ENCODE measurements around the gene FSTL4. TPM values are rescaled to one million over a fixed set of nuclear protein-coding genes. Genes with fewer than 3 reads are reported as not detected.
A peak's percentile ranks its signal among the peaks of the same experiment; 100 is the strongest.
"Not testable (repeated sequence)": the region's sequence is repeated elsewhere in the genome, so short reads cannot be mapped to it uniquely, and the experiment has no call there.

Gene FSTL4
- polyA plus RNA-seq, 4 donors, result 0.25 to 1.5 TPM; not detected in 2

- Histone ChIP-seq H3K4me3 (ENCODE audit: low read depth in 1 of 3, low read length in 3 of 3) (no peak overlapping the region), H3K9me3 (ENCODE audit: control insufficient read depth in 2 of 2, insufficient read depth in 1 of 2, low read depth in 1 of 2, low read length in 1 of 2) (no peaks in the 10 kb centered on the region), H3K27ac (ENCODE audit: low read depth in 1 of 3, low read length in 2 of 3) (no peak overlapping the region), H3K36me3 (ENCODE audit: control insufficient read depth in 3 of 3, insufficient read depth in 2 of 3, low read depth in 1 of 3, low read length in 3 of 3) (no peaks in the 10 kb centered on the region), H3K4me1 (ENCODE audit: control insufficient read depth in 3 of 3, insufficient read depth in 2 of 3, low read depth in 1 of 3, low read length in 2 of 3) (no peaks in the 10 kb centered on the region), H3K27me3 (ENCODE audit: control insufficient read depth in 3 of 3, insufficient read depth in 3 of 3, low read length in 3 of 3) (peaks cover 0 to 6% (median 0%) of the 10 kb centered on the region in 3 donors)
- DNase-seq, result no peak
- FAIRE-seq, result no peak
- WGBS, 3 donors, result 66 to 73% (median 68%) methylated on average over 6 of the region's 6 CpGs
These were observed 58.1 kb downstream of the FSTL4 start for GRCh38 chr5:133554279-133554678.

- WGBS, 3 donors, result 18 to 30% (median 25%) methylated on average over 13 of the region's 13 CpGs
- Histone ChIP-seq H3K27me3 (ENCODE audit: control insufficient read depth in 3 of 3, insufficient read depth in 3 of 3, low read length in 3 of 3) (peaks cover 0 to 2% (median 0%) of the 10 kb centered on the region in 3 donors), H3K9me3 (ENCODE audit: control insufficient read depth in 2 of 2, insufficient read depth in 1 of 2, low read depth in 1 of 2, low read length in 1 of 2) (no peaks in the 10 kb centered on the region), H3K4me3 (ENCODE audit: low read depth in 1 of 3, low read length in 3 of 3) (no peak overlapping the region), H3K4me1 (ENCODE audit: control insufficient read depth in 3 of 3, insufficient read depth in 2 of 3, low read depth in 1 of 3, low read length in 2 of 3) (no peaks in the 10 kb centered on the region), H3K27ac (ENCODE audit: low read depth in 1 of 3, low read length in 2 of 3) (no peak overlapping the region), H3K36me3 (ENCODE audit: control insufficient read depth in 3 of 3, insufficient read depth in 2 of 3, low read depth in 1 of 3, low read length in 3 of 3) (no peaks in the 10 kb centered on the region)
- no peak for FAIRE-seq
- DNase-seq, result peak; percentile 61 to 65
These were observed 59.3 kb downstream of the FSTL4 start for GRCh38 chr5:133552925-133553525.

GRCh38 chr5:133546500-133546899 lies 65.8 kb downstream of the FSTL4 start:
- no peaks in the 10 kb centered on the region for H3K36me3 ChIP-seq (ENCODE audit: control insufficient read depth in 3 of 3, insufficient read depth in 2 of 3, low read depth in 1 of 3, low read length in 3 of 3)
- no peaks in the 10 kb centered on the region for H3K4me1 ChIP-seq (ENCODE audit: control insufficient read depth in 3 of 3, insufficient read depth in 2 of 3, low read depth in 1 of 3, low read length in 2 of 3)
- WGBS, 3 donors, result 63 to 81% (median 76%) methylated on average over 1 of the region's 1 CpG
- peaks cover 0 to 7% (median 1%) of the 10 kb centered on the region in 3 donors for H3K27me3 ChIP-seq (ENCODE audit: control insufficient read depth in 3 of 3, insufficient read depth in 3 of 3, low read length in 3 of 3)
- peaks cover 0 to 3% of the 10 kb centered on the region in 2 donors for H3K9me3 ChIP-seq (ENCODE audit: control insufficient read depth in 2 of 2, insufficient read depth in 1 of 2, low read depth in 1 of 2, low read length in 1 of 2)
- H3K4me3 ChIP-seq (ENCODE audit: low read depth in 1 of 3, low read length in 3 of 3), result no peak overlapping the region
- FAIRE-seq (no peak), DNase-seq (no peak)
- H3K27ac ChIP-seq (ENCODE audit: low read depth in 1 of 3, low read length in 2 of 3), result no peak overlapping the region

DNA sequence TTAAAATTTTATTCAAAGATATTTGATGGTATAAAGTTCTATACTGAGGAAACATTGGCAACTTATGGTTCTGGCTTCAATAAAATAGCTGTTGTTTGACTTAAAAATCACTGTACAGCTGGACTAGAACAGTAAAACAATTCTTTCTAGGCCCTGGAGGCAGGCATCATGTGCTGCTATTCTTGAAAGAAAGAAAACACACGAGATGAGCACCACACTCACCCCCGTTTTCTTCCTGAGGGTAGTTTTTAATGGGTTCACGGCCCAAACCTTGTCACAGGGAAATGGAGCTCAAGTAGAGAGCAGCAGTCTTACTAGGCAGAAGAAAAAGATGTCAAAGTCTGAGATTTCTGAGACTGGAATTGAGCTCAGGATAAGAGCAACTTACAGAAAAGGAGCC lies 68.0 kb downstream of the FSTL4 start:
- H3K4me1 ChIP-seq (ENCODE audit: control insufficient read depth in 3 of 3, insufficient read depth in 2 of 3, low read depth in 1 of 3, low read length in 2 of 3), result no peaks in the 10 kb centered on the region
- H3K9me3 ChIP-seq (ENCODE audit: control insufficient read depth in 2 of 2, insufficient read depth in 1 of 2, low read depth in 1 of 2, low read length in 1 of 2), result peaks cover 0 to 3% of the 10 kb centered on the region in 2 donors
- no peaks in the 10 kb centered on the region for H3K36me3 ChIP-seq (ENCODE audit: control insufficient read depth in 3 of 3, insufficient read depth in 2 of 3, low read depth in 1 of 3, low read length in 3 of 3)
- peaks cover 0 to 6% (median 3%) of the 10 kb centered on the region in 3 donors for H3K27me3 ChIP-seq (ENCODE audit: control insufficient read depth in 3 of 3, insufficient read depth in 3 of 3, low read length in 3 of 3)
- no peak overlapping the region for H3K27ac ChIP-seq (ENCODE audit: low read depth in 1 of 3, low read length in 2 of 3)
- no peak for DNase-seq
- H3K4me3 ChIP-seq (ENCODE audit: low read depth in 1 of 3, low read length in 3 of 3), result no peak overlapping the region
- no peak for FAIRE-seq
- 60 to 77% (median 65%) methylated on average over 3 of the region's 3 CpGs for WGBS, 3 donors

DNA sequence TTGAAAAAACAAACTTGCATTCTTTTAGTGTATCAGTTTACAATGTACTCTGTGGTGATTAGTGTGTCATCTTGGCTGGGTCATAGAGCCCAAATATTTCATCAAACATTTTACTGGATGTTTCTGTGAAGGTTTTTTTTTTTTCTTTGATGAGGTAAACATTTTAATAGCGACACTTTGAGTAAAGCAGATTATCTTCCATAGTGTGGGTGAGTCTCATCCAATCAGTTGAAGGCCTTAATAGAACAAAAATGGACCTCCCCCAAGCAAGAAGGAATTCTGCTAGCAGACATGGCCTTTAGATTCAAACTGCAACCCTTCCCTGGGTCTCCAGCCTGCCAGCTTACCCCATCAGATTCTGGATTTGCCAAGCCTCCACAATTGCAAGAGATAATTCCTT lies 72.5 kb downstream of the FSTL4 start:
- Histone ChIP-seq H3K27me3 (ENCODE audit: control insufficient read depth in 3 of 3, insufficient read depth in 3 of 3, low read length in 3 of 3) (peaks cover 0 to 6% (median 3%) of the 10 kb centered on the region in 3 donors), H3K4me1 (ENCODE audit: control insufficient read depth in 3 of 3, insufficient read depth in 2 of 3, low read depth in 1 of 3, low read length in 2 of 3) (no peaks in the 10 kb centered on the region), H3K27ac (ENCODE audit: low read depth in 1 of 3, low read length in 2 of 3) (no peak overlapping the region), H3K4me3 (ENCODE audit: low read depth in 1 of 3, low read length in 3 of 3) (no peak overlapping the region), H3K9me3 (ENCODE audit: control insufficient read depth in 2 of 2, insufficient read depth in 1 of 2, low read depth in 1 of 2, low read length in 1 of 2) (no peaks in the 10 kb centered on the region), H3K36me3 (ENCODE audit: control insufficient read depth in 3 of 3, insufficient read depth in 2 of 3, low read depth in 1 of 3, low read length in 3 of 3) (no peaks in the 10 kb centered on the region)
- DNase-seq (no peak), FAIRE-seq (no peak)
- WGBS, 3 donors, result 77 to 84% (median 77%) methylated on average over 1 of the region's 1 CpG

DNA sequence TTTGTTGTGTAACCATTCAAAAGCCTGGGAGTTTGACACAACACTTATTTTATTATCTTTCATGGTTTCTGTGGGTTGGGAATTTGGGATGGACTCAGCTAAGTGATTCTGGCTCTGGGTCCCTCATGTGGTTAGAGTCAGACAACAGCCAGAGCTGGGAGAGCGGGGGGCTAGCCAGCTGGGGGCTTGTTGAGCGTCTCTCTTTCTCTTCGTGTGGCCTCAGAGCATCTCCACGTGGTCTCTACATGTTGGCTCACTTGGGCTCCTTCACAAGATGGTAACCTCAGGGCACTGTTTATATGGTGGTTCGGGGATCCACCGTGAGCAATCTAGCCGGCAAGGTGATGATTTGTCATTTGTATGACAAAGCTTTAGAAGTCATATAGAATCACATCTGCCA lies 73.6 kb downstream of the FSTL4 start:
- no peak for FAIRE-seq

DNA sequence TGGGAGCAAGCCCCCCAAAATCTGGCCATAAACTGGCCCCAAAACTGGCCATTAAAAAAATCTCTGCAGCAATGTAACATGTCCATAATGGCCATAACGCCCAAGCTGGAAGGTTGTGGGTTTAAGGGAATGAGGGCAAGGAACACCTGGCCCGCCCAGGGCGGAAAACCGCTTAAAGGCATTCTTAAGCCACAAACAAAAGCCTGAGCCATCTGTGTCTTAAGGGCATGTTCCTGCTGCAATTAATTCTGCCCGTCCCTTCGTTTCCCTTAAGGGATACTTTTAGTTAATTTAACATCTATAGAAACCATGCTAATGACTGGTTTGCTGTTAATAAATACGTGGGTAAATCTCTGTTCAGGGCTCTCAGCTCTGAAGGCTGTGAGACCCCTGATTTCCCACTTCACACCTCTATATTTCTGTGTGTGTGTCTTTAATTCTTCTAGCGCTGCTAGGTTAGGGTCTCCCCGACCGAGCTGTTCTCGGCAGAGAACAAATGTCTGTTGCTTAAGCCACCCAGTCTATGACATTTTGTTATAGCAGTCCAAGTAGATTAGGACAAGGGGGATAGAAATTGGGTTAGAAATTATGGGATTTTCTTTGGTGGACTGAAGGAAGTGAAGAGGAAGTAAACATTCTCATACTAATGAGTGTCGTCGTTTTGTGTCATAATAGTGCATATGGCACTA lies 77.0 kb downstream of the FSTL4 start:
- WGBS, 3 donors, result 73 to 79% (median 75%) methylated on average over 13 of the region's 13 CpGs
- FAIRE-seq; H3K4me1 ChIP-seq (ENCODE audit: control insufficient read depth in 3 of 3, insufficient read depth in 2 of 3, low read depth in 1 of 3, low read length in 2 of 3): not testable (repeated sequence)

More for the DNA sequence above, 73.6 kb downstream of the FSTL4 start:
- no peak overlapping the region for H3K27ac ChIP-seq (ENCODE audit: low read depth in 1 of 3, low read length in 2 of 3)
- H3K4me3 ChIP-seq (ENCODE audit: low read depth in 1 of 3, low read length in 3 of 3), result no peak overlapping the region
- DNase-seq, result no peak
- WGBS, 3 donors, result 57 to 77% (median 69%) methylated on average over 7 of the region's 7 CpGs
- H3K4me1 ChIP-seq (ENCODE audit: control insufficient read depth in 3 of 3, insufficient read depth in 2 of 3, low read depth in 1 of 3, low read length in 2 of 3), result no peaks in the 10 kb centered on the region
- H3K36me3 ChIP-seq (ENCODE audit: control insufficient read depth in 3 of 3, insufficient read depth in 2 of 3, low read depth in 1 of 3, low read length in 3 of 3), result no peaks in the 10 kb centered on the region
- H3K27me3 ChIP-seq (ENCODE audit: control insufficient read depth in 3 of 3, insufficient read depth in 3 of 3, low read length in 3 of 3), result peaks cover 0 to 6% (median 3%) of the 10 kb centered on the region in 3 donors
- no peaks in the 10 kb centered on the region for H3K9me3 ChIP-seq (ENCODE audit: control insufficient read depth in 2 of 2, insufficient read depth in 1 of 2, low read depth in 1 of 2, low read length in 1 of 2)

GRCh38 chr5:133534566-133534965 lies 77.8 kb downstream of the FSTL4 start:
- FAIRE-seq, result no peak

More for the DNA sequence above, 77.0 kb downstream of the FSTL4 start:
- H3K27me3 ChIP-seq (ENCODE audit: control insufficient read depth in 3 of 3, insufficient read depth in 3 of 3, low read length in 3 of 3); H3K4me3 ChIP-seq (ENCODE audit: low read depth in 1 of 3, low read length in 3 of 3); H3K27ac ChIP-seq (ENCODE audit: low read depth in 1 of 3, low read length in 2 of 3); H3K9me3 ChIP-seq (ENCODE audit: control insufficient read depth in 2 of 2, insufficient read depth in 1 of 2, low read depth in 1 of 2, low read length in 1 of 2); DNase-seq; H3K36me3 ChIP-seq (ENCODE audit: control insufficient read depth in 3 of 3, insufficient read depth in 2 of 3, low read depth in 1 of 3, low read length in 3 of 3): not testable (repeated sequence)

More at GRCh38 chr5:133534566-133534965, 77.8 kb downstream of the FSTL4 start:
- WGBS, 3 donors, result 90 to 91% (median 90%) methylated on average over 2 of the region's 2 CpGs
- H3K9me3 ChIP-seq (ENCODE audit: control insufficient read depth in 2 of 2, insufficient read depth in 1 of 2, low read depth in 1 of 2, low read length in 1 of 2), result no peaks in the 10 kb centered on the region
- no peak overlapping the region for H3K27ac ChIP-seq (ENCODE audit: low read depth in 1 of 3, low read length in 2 of 3)
- H3K36me3 ChIP-seq (ENCODE audit: control insufficient read depth in 3 of 3, insufficient read depth in 2 of 3, low read depth in 1 of 3, low read length in 3 of 3), result no peaks in the 10 kb centered on the region
- H3K27me3 ChIP-seq (ENCODE audit: control insufficient read depth in 3 of 3, insufficient read depth in 3 of 3, low read length in 3 of 3), result no peaks in the 10 kb centered on the region
- no peak overlapping the region for H3K4me3 ChIP-seq (ENCODE audit: low read depth in 1 of 3, low read length in 3 of 3)
- H3K4me1 ChIP-seq (ENCODE audit: control insufficient read depth in 3 of 3, insufficient read depth in 2 of 3, low read depth in 1 of 3, low read length in 2 of 3), result no peaks in the 10 kb centered on the region
- no peak for DNase-seq

Data from small intestine (tissue), 7 donors.